HG02938 (cell line): ENCODE measurements around the gene KRTAP10-4.
"Not testable (repeated sequence)": the region's sequence is repeated elsewhere in the genome, so short reads cannot be mapped to it uniquely, and the experiment has no call there.

Experiments
- ATAC-seq: cut with Tn5 transposase; IDR thresholded peaks from one replicate; pipeline ENCODE4 v1.9.1; 2021; ENCODE audit warnings: mild to moderate bottlenecking, moderate library complexity; ENCODE audit not compliant: unreplicated experiment

KRTAP10-4 gene, protein sequence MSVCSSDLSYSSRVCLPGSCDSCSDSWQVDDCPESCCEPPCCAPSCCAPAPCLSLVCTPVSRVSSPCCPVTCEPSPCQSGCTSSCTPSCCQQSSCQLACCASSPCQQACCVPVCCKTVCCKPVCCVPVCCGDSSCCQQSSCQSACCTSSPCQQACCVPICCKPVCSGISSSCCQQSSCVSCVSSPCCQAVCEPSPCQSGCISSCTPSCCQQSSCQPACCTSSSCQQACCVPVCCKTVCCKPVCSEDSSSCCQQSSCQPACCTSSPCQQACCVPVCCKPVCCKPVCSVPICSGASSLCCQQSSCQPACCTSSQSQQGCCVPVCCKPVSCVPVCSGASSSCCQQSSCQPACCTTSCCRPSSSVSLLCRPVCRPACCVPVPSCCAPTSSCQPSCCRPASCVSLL

GRCh38 chr21:44573630-44574456 is at the start of gene KRTAP10-4:
Gene KRTAP10-4, plus strand, starts transcription at chr21:44573729. Its CDS starts 30 bp downstream, at chr21:44573759.
- not testable (repeated sequence) for ATAC-seq

DNA sequence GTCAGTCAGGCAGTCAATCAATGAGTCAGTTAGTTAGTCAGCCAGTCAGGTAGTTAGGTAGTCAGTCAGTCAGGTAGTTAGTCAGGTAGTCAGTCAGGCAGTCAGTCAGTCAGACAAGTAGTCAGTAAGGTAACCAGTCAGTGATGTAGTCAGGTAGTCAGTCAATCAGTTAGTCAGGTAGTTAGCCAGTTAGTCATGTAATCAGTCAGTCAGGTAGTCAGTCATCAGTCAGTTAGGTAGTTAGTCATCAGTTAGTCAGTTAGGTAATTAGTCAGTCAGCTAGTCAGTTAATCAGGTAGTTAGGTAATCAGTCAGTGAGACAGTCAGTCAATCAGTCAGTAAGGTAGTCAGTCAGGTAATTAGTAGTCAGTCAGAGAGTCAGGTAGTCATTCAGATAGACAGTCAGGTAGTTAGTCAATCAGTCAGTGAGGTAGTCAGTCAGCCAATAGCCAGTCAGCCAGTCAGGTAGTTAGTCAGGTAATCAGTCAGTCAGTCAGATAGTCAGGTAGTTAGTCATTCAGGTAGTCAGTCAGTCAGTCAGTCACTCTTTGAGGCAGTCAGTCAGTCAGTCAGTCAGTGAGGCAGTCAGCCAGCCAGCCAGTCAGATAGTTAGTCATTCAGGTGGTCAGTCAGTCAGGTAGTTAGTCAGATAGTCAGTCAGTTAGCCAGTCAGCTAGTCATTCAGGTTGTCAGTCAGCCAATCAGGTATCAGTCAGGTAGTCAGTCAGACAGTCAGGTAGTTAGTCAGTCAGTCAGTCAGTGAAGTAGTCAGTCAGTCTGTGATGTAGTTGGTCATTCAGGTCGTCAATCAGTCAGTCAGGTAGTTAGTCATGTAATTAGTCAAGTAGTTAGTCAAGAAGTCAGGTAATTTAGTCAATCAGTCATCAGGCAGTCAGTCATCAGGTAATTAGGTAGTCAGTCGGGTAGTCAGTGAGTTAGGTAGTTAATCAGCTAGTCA is 48.8 kb upstream of the KRTAP10-4 start:
- ATAC-seq = no peak

- no peak for ATAC-seq
These were observed 48.0 kb upstream of the KRTAP10-4 start for GRCh38 chr21:44525391-44526095.

DNA sequence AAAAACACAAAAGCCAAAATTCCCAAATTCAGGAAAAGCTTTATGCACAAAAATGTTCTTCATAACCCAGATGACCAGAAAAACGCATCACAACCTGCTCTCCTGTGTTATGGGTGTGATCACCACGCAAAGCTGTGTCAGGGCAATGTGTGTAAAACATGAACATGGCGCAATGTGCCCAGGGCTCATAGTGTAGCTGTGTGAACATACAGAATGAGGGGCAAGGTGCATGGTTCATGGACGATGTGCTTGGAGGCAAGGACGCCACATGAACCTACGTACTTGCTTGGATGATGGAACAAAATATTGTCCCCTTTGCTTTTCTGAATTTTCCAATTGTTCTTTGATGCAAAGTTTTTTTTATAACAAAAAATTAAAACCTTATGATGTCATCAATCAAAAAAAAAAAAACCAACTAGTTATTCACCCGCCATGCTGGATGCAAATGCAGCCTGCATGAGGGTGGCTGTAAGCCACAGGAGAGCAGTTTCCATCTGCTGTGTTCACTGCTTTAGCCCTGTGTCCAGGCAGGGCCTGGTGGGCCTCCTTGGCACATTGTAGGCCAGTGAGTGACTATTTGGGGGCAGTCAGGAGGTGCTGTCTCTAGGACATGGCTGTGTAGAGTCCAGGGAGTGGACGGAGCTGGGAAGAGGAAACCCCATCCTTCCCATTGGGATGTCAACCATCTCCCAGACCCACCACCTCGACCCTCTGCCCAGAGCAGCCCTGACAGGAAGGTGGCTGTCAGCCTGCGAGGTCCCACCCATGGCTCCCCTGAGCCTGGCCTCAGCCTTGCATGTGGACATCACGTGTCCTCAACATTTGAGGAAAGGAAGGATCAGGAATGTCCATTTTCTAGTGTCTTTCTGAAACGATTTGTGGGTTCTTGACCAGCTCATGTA is 47.2 kb upstream of the KRTAP10-4 start:
- ATAC-seq = no peak

DNA sequence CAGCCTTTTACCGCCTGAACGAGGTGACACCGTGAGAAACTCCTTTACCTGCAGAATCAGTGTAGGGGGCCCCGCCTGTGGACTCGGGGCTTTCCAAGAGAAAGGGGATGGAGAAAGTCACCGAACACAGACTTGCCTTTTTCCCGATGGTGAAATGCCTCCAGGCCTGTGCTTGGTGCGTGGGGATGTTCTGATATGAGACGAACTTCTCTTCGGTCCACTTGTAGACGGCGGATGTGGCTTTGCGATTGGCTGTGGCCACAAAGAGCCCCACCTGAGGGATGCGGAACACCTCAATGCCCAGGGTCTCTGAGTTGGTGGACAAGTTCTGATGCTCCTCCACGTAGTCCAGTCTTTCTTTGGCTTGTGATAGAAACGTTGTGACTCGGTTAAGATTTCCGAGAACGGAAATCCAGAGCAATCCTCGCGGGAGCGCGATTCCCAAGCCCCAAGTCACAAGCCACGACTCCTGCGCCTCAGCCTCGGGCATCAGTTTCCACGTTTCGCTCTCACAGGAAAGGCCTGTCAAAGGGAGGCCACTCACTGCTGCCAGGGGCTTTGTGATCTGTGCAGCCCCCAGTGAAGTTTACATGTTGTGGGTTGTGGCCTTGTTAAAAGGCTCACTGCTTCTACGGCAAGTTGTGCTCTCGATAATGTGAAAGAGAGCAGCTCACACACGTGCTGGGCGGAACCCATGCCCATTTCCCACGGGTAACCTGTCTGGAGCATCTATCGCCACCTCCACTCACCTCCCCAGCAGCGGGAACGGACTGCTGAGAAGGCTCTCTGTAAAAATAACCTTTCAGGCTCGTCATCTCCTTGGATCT is 46.2 kb upstream of the KRTAP10-4 start:
- ATAC-seq = no peak

- ATAC-seq = no peak
These were observed 45.4 kb upstream of the KRTAP10-4 start for GRCh38 chr21:44527983-44528633.

- ATAC-seq = no peak
These were observed 44.9 kb upstream of the KRTAP10-4 start for GRCh38 chr21:44528634-44528995.

DNA sequence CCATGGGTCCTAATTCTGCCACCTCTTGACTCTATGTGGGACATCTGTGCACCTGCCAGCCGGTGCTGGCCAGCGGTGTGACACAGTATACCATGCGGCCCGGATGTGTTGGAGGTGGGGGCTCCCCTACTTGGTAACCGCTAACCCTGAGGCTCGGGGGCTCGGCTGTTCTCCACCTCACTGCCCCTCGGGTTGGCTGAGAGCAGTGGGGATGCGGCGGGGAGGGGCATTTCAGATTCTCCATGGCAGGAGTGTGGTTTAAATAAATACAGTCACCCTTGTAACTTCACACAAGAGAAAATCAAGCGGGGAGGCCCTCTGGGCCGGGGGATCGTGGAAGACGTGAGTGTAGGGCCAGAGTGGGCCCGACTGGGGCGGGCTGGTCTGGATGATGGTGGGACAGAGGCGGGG is 44.5 kb upstream of the KRTAP10-4 start:
- ATAC-seq = no peak

DNA sequence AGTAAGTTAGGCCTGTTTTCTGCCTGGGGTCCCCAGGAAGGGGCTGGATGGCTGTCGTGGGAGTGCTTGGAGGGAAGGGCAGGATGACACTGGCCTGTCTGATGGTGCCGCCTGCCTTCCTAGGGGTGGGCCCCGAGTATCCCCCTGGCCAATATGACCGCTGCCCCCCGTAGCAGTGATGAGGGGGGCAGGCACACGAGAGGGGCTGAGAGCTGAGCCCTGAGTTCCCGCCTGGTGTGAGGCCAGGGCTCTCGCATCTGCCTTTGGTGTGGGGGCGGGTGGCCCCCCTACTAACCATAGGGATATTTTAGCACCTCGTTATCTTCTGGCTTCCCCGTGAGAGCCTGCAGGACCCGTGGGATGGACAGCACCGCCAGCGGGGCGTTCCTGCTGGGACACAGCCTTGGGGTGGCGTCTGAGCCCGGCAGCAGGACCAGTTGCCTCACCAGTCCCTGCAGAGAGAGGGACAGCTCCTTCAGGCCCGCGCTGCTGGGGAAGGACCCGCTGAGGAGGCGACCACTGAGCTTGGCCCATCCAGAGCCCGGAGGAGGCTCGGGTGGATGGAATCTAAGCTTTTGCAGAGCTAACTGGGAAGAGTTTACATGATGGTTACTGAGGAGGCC is 43.9 kb upstream of the KRTAP10-4 start:
- ATAC-seq = no peak

- ATAC-seq = no peak
These were observed 43.2 kb upstream of the KRTAP10-4 start for GRCh38 chr21:44530221-44530902.

- no peak for ATAC-seq
These were observed 42.5 kb upstream of the KRTAP10-4 start for GRCh38 chr21:44530903-44531605.

DNA sequence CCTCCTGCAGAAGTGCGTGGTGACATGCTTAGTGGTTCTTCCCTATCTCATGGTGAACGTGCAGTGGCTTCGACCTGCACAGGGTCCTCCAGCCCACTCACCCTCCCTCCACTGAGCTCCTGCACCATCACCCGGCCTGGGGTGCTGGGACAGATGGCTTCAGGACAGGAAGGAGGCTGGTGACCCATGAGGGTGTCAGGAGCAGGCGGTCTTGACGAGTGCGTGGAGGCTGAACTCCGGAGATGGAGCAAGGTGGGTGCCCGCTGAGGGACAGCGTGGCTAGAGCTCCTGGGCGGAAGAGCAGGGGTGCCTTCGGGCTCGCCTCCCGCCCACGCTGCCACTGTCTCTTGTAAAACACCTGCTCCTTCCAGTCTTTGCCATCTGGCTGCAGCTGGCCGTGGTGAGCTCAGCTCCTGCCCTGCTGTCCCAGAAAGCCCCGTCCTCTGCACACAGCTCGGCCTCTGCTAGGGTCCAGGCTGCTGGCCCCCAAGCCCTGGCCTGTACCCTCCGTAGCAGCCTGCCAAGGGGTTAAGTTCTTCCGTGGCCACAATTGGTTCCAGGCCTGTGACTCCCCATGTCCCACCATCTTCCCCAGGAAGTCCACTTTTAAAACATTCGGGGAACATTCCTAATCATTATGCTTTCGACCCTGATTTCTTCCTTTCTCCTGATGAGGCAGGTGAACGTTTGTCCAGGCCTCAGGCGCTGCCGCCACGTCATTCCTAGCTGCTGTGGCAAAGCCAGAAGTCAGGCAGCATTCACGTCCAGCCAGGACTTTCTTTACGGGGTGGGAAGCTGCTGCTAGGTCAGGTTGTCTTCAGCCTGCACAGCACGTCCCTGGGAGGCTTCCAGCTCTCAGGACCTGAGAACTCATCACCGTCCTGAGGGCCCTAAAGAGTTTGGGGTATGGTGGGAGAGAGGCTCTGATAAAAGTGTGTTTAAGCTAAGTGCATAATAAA is 41.6 kb upstream of the KRTAP10-4 start:
- no peak for ATAC-seq

DNA sequence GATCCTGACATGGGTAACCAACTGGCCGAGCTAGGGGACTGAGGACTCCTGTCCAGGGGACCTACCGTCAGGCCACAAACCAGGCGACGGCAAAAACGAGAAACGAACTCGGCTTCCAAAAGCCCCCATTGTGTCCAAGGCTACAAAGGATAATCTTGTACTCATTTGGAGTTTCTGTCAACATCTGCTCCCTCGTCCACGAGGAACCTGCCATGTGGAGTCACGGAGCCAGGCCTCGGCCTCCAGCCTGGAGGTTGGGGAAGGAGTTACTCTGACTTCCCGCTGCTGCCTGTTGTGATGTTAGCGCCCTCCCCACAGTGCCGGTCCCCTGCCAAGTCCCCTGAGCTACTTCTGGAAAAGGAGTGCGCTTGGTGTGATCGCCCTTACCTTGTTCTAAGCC is 40.8 kb upstream of the KRTAP10-4 start:
- no peak for ATAC-seq

DNA sequence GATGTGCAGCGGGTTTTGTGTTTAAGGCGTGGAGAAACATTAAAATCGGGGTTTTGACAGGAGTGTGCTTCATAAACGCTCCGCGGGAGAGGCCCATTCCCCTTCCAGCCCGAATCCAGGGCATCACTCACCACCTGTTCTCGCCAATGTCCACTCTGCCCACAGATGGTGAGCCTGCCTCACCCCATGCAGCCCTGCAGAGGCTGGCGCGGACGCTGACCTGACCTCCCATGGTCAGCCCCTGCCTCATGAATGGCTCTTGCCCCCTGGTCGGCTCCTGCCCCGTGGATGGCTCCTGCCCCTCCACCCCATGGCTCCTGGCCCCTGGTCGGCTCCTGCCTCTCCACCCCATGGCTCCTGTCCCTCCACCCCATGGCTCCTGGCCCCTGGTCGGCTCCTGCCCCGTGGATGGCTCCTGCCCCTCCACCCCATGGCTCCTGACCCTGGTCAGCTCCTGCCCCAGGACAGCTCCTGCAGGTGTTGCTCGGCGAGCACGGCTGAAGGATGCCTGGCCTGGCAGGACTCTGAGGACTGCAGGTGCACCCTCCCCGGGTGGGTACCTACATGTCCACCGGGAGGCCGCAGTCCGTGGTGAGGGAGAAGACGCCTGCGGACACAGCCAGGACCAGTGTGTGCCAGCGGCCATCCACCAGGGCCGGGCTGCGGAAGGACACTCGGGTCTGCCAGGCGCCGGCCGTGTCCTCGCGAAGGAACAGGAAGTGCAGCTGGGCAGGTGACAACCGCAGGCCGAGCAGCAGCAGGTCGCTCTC is 40.2 kb upstream of the KRTAP10-4 start:
- no peak for ATAC-seq
